ENCODE results near the gene ZNF300. TPM values are rescaled to one million over a fixed set of nuclear protein-coding genes. Genes with fewer than 3 reads are reported as not detected.

Gene ZNF300
- total RNA-seq, 4 donors from 2014 or later = 1.4 to 4.8 (median 3.2) TPM

GRCh38 chr5:150945947-150946346, 41.2 kb upstream of the ZNF300 start:
- Histone ChIP-seq H3K27ac (peak overlapping the region; percentile 66 to 83 (median 78)), H3K9me3 (peaks cover 40 to 63% of the 10 kb centered on the region in 2 donors), H3K4me3 (peak overlapping the region; percentile 35 to 50 (median 41)), H3K27me3 (no peaks in the 10 kb centered on the region), H3K4me1 (no peaks in the 10 kb centered on the region), H3K36me3 (peaks cover 0 to 21% (median 9%) of the 10 kb centered on the region in 4 donors)
- intact Hi-C loops (cut with DNase I; ENCODE audit: low total_unique reads) (no loop called here), in situ Hi-C loops (cut with MboI; ENCODE audit: low pct_ligation_motif_present in 1 of 4, low pct_unique_long_range_greater_than_20kb in 1 of 4, low sequenced_read_pairs in 3 of 4) (no loop called here)
- WGBS, 2 donors (ENCODE audit: low coverage in 1 of 2) = 64 to 68% methylated on average over 5 of the region's 5 CpGs
- no peak for DNase-seq
- TF ChIP-seq EP300 (IDR thresholded peaks at IDR 0.05; ENCODE audit: low read depth) (no peak), POLR2A (IDR thresholded peaks at IDR 0.05) (no peak), POLR2AphosphoS5 (IDR thresholded peaks at IDR 0.05) (no peak), CTCF (IDR thresholded peaks at IDR 0.05) (no peak)

- intact Hi-C loops (cut with DNase I; ENCODE audit: low total_unique reads) (no loop called here), in situ Hi-C loops (cut with MboI; ENCODE audit: low pct_ligation_motif_present in 1 of 4, low pct_unique_long_range_greater_than_20kb in 1 of 4, low sequenced_read_pairs in 3 of 4) (no loop called here)
- Histone ChIP-seq H3K36me3 (peaks cover 0 to 24% (median 11%) of the 10 kb centered on the region in 4 donors), H3K4me1 (no peaks in the 10 kb centered on the region), H3K27me3 (no peaks in the 10 kb centered on the region), H3K4me3 (peak overlapping the region in 1 of 4 donors; percentile 50), H3K9me3 (peaks cover 40 to 62% of the 10 kb centered on the region in 2 donors), H3K27ac (peak overlapping the region in 1 of 4 donors; percentile 79)
- DNase-seq = no peak
- TF ChIP-seq CTCF (IDR thresholded peaks at IDR 0.05) (no peak), POLR2A (IDR thresholded peaks at IDR 0.05) (no peak), EP300 (IDR thresholded peaks at IDR 0.05; ENCODE audit: low read depth) (no peak), POLR2AphosphoS5 (IDR thresholded peaks at IDR 0.05) (no peak)
- WGBS, 2 donors (ENCODE audit: low coverage in 1 of 2) = 81% methylated on average over 1 of the region's 1 CpG; no CpG with 5 or more reads in 1 of the 2 donors
Measured at GRCh38 chr5:150945486-150945885, 40.7 kb upstream of the ZNF300 start.

- peaks cover 0 to 24% (median 8%) of the 10 kb centered on the region in 4 donors for H3K36me3 ChIP-seq
- DNase-seq = no peak
- TF ChIP-seq POLR2AphosphoS5 (IDR thresholded peaks at IDR 0.05) (no peak), POLR2A (IDR thresholded peaks at IDR 0.05) (no peak), EP300 (IDR thresholded peaks at IDR 0.05; ENCODE audit: low read depth) (no peak), CTCF (IDR thresholded peaks at IDR 0.05) (no peak)
- intact Hi-C loops (cut with DNase I; ENCODE audit: low total_unique reads) = no loop called here
- H3K9me3 ChIP-seq = peaks cover 69 to 92% of the 10 kb centered on the region in 2 donors
- no peak overlapping the region for H3K4me3 ChIP-seq
- in situ Hi-C loops (cut with MboI; ENCODE audit: low pct_ligation_motif_present in 1 of 4, low pct_unique_long_range_greater_than_20kb in 1 of 4, low sequenced_read_pairs in 3 of 4) = no loop called here
- H3K27me3 ChIP-seq = no peaks in the 10 kb centered on the region
- no peaks in the 10 kb centered on the region for H3K4me1 ChIP-seq
- no peak overlapping the region for H3K27ac ChIP-seq
Measured at GRCh38 chr5:150931368-150931965, 26.7 kb upstream of the ZNF300 start.

GRCh38 chr5:150918613-150919012, 13.8 kb upstream of the ZNF300 start:
- intact Hi-C loops (cut with DNase I; ENCODE audit: low total_unique reads) (no loop called here), in situ Hi-C loops (cut with MboI; ENCODE audit: low pct_ligation_motif_present in 1 of 4, low pct_unique_long_range_greater_than_20kb in 1 of 4, low sequenced_read_pairs in 3 of 4) (no loop called here)
- WGBS, 2 donors (ENCODE audit: low coverage in 1 of 2) = 59 to 61% methylated on average over 2 of the region's 2 CpGs
- TF ChIP-seq POLR2AphosphoS5 (IDR thresholded peaks at IDR 0.05) = no peak
- TF ChIP-seq EP300 (IDR thresholded peaks at IDR 0.05; ENCODE audit: low read depth) = no peak
- TF ChIP-seq POLR2A (IDR thresholded peaks at IDR 0.05) = no peak
- TF ChIP-seq CTCF (IDR thresholded peaks at IDR 0.05) = no peak
- H3K36me3 ChIP-seq = no peaks in the 10 kb centered on the region
- DNase-seq = no peak
- H3K4me3 ChIP-seq = no peak overlapping the region
- H3K4me1 ChIP-seq = no peaks in the 10 kb centered on the region
- no peak overlapping the region for H3K27ac ChIP-seq
- no peaks in the 10 kb centered on the region for H3K27me3 ChIP-seq
- peaks cover 33 to 52% of the 10 kb centered on the region in 2 donors for H3K9me3 ChIP-seq

All from transverse colon (tissue), 4 donors.